HepG2 (cell line): ENCODE results near the gene SPEM2. TPM values are rescaled to one million over a fixed set of nuclear protein-coding genes. Genes with fewer than 3 reads are reported as not detected.

Source experiments
- ATF5 ChIP-seq: sonication (generic); formaldehyde crosslinking; IDR thresholded peaks from 2 replicates; pipeline ENCODE4 v1.4.0; 2020; ENCODE audit warnings: mild to moderate bottlenecking, low read depth, missing genetic modification reagents
- EED ChIP-seq: sonication (generic); formaldehyde crosslinking; IDR thresholded peaks from 2 replicates; pipeline ENCODE4 v1.5.0; 2020; ENCODE audit warnings: mild to moderate bottlenecking, missing genetic modification reagents
- ELF1 ChIP-seq: sonication (generic); formaldehyde crosslinking; IDR thresholded peaks from 2 replicates; pipeline ENCODE4 v1.4.0; 2020; ENCODE audit warnings: missing genetic modification reagents
- FOXA1 ChIP-seq, 2 experiments: fragments of 450-650 bp in 1 of 2; sonication (generic) in 1 of 2; formaldehyde crosslinking in 1 of 2; IDR thresholded peaks; 2 replicates each; pipeline versions ENCODE4 v1.4.0 to v1.6.1; 2016 to 2020; ENCODE audit warnings: missing genetic modification reagents in 1 of 2
- FOXA3 ChIP-seq: IDR thresholded peaks from 2 replicates; pipeline ENCODE4 v1.6.1; 2016; ENCODE audit warnings: missing genetic modification reagents, missing compliant biosample characterization
- FOXJ3 ChIP-seq: sonication (generic); formaldehyde crosslinking; IDR thresholded peaks from 2 replicates; pipeline ENCODE4 v1.4.0; 2020; ENCODE audit warnings: missing genetic modification reagents, mild to moderate bottlenecking, borderline replicate concordance
- MED1 ChIP-seq: sonication (generic); formaldehyde crosslinking; IDR thresholded peaks from 2 replicates; pipeline ENCODE4 v1.4.0; 2020; ENCODE audit warnings: missing genetic modification reagents
- MEIS2 ChIP-seq: sonication (generic); formaldehyde crosslinking; IDR thresholded peaks from 2 replicates; pipeline ENCODE4 v1.9.0; 2021; ENCODE audit warnings: mild to moderate bottlenecking, missing genetic modification reagents
- NFRKB ChIP-seq: fragments of 450-650 bp; IDR thresholded peaks from 2 replicates; pipeline ENCODE4 v1.6.1; 2017
- NRL ChIP-seq: sonication (generic); formaldehyde crosslinking; IDR thresholded peaks from 2 replicates; pipeline ENCODE4 v1.5.0; 2020; ENCODE audit warnings: missing genetic modification reagents, mild to moderate bottlenecking, moderate library complexity, borderline replicate concordance
- SAP130 ChIP-seq: IDR thresholded peaks from 2 replicates; pipeline ENCODE4 v1.6.1; 2016; ENCODE audit warnings: low read depth
- SIN3A ChIP-seq: IDR thresholded peaks from 2 replicates; pipeline ENCODE4 v1.6.1; 2011; ENCODE audit warnings: low read depth, mild to moderate bottlenecking, control low read depth, low read length, borderline replicate concordance
- SSRP1 ChIP-seq: IDR thresholded peaks from 2 replicates; pipeline ENCODE4 v1.6.1; 2016; ENCODE audit warnings: control low read depth
- STAG1 ChIP-seq: sonication (generic); formaldehyde crosslinking; IDR thresholded peaks from 2 replicates; pipeline ENCODE4 v1.4.0; 2020; ENCODE audit warnings: missing genetic modification reagents
- ZFP36L1 ChIP-seq: sonication (generic); formaldehyde crosslinking; IDR thresholded peaks from 2 replicates; pipeline ENCODE4 v1.8.0; 2022; ENCODE audit warnings: mild to moderate bottlenecking, missing genetic modification reagents, moderate library complexity
- ZFP82 ChIP-seq: sonication (generic); formaldehyde crosslinking; IDR thresholded peaks from 2 replicates; pipeline ENCODE4 v1.5.1; 2020; ENCODE audit warnings: mild to moderate bottlenecking, missing genetic modification reagents, borderline replicate concordance
- ZMYM2 ChIP-seq: sonication (generic); formaldehyde crosslinking; IDR thresholded peaks from 2 replicates; pipeline ENCODE4 v1.8.0; 2022; ENCODE audit warnings: mild to moderate bottlenecking, missing genetic modification reagents
- ZNF142 ChIP-seq: sonication (generic); formaldehyde crosslinking; IDR thresholded peaks from 2 replicates; pipeline ENCODE4 v1.4.0; 2020; ENCODE audit warnings: missing genetic modification reagents
- ZNF232 ChIP-seq: sonication (generic); formaldehyde crosslinking; IDR thresholded peaks from 2 replicates; pipeline ENCODE4 v1.4.0; 2020; ENCODE audit warnings: missing genetic modification reagents, borderline replicate concordance
- ZNF263 ChIP-seq: sonication (generic); formaldehyde crosslinking; IDR thresholded peaks from 2 replicates; pipeline ENCODE4 v1.4.0; 2020; ENCODE audit warnings: missing genetic modification reagents
- ZNF292 ChIP-seq: sonication (generic); formaldehyde crosslinking; IDR thresholded peaks from 2 replicates; pipeline ENCODE4 v1.8.1; 2022; ENCODE audit warnings: mild to moderate bottlenecking, low read depth, missing genetic modification reagents, borderline replicate concordance
- ZNF331 ChIP-seq: sonication (generic); formaldehyde crosslinking; IDR thresholded peaks from 2 replicates; pipeline ENCODE4 v1.4.0; 2020; ENCODE audit warnings: missing genetic modification reagents
- ZNF343 ChIP-seq: sonication (generic); formaldehyde crosslinking; IDR thresholded peaks from 2 replicates; pipeline ENCODE4 v1.4.0; 2020; ENCODE audit warnings: mild to moderate bottlenecking, missing genetic modification reagents
- ZNF432 ChIP-seq: sonication (generic); formaldehyde crosslinking; IDR thresholded peaks from 2 replicates; pipeline ENCODE4 v1.5.0; 2020; ENCODE audit warnings: missing genetic modification reagents, mild to moderate bottlenecking, borderline replicate concordance
- ZNF772 ChIP-seq: sonication (generic); formaldehyde crosslinking; IDR thresholded peaks from 2 replicates; pipeline ENCODE4 v1.5.0; 2020; ENCODE audit warnings: mild to moderate bottlenecking, missing genetic modification reagents
- polyA plus RNA-seq, 8 experiments: library from polyadenylated mRNA; depleted of rRNA in 3 of 8; stranded (reverse) in 7 of 8; unstranded in 1 of 8; fragments of >200 nt; fragmentation: Illumina TruSeq in 4 of 8; extraction: Trizol in 4 of 8; gene quantifications; 2 replicates each; pipeline versions ENCODE4 v1.2.1 to v1.2.3, GENCODE V29; 2011 to 2016; ENCODE audit warnings: low read depth in 4 of 8, missing spikeins in 1 of 8, mixed read lengths in 1 of 8; ENCODE audit not compliant: insufficient read depth in 1 of 8
- total RNA-seq, 5 experiments: library from RNA; depleted of rRNA; stranded (reverse); fragments of >200 nt; fragmentation: Illumina TruSeq; extraction: Trizol; gene quantifications; 2 replicates each; pipeline ENCODE4 v1.2.3, GENCODE V29; 2016; ENCODE audit warnings: low read depth in 1 of 5
- TF ChIP-seq, protein P1 (sequence below): IDR thresholded peaks from 2 replicates; pipeline ENCODE4 v1.6.1; 2012; ENCODE audit warnings: inconsistent platforms

SPEM2 gene
- total and polyA plus RNA-seq, 2 of the 13 experiments (the other 11 are each of a cell fraction or from before 2014, with no cell fraction given), result not detected

- TF ChIP-seq SAP130 (CRISPR knock-in tag), result 0 out of 2 replicates have a peak, but pooled peaks have one; percentile 12
- no peak for TF ChIP-seq ATF5 (CRISPR knock-in tag)
- TF ChIP-seq FOXA1 (IDR thresholded peaks at IDR 0.05), result no peak
- TF ChIP-seq FOXA1 (CRISPR knock-in tag; IDR thresholded peaks at IDR 0.05), result 0 out of 2 replicates have a peak, but pooled peaks have one; percentile 9
- TF ChIP-seq SIN3A, result peak; percentile 40; the same call in 1 of the 2 replicates
- 0 out of 2 replicates have a peak, but pooled peaks have one; percentile 4 for TF ChIP-seq STAG1 (CRISPR knock-in tag)
- TF ChIP-seq NFRKB, result no peak
- TF ChIP-seq NRL (CRISPR knock-in tag), result no peak
- TF ChIP-seq ZNF263 (CRISPR knock-in tag), result peak; percentile 11; the same call in 1 of the 2 replicates
- no peak for TF ChIP-seq ZFP82 (CRISPR knock-in tag)
- no peak for TF ChIP-seq SSRP1 (CRISPR knock-in tag)
- TF ChIP-seq ELF1 (CRISPR knock-in tag), result no peak
- TF ChIP-seq FOXJ3 (CRISPR knock-in tag), result no peak
- TF ChIP-seq ZNF432, result no peak
- TF ChIP-seq ZNF232 (CRISPR knock-in tag), result no peak
- TF ChIP-seq EED (CRISPR knock-in tag), result 0 out of 2 replicates have a peak, but pooled peaks have one; percentile 37
- TF ChIP-seq MEIS2, result 0 out of 2 replicates have a peak, but pooled peaks have one; percentile 40
- peak; percentile 24; the same call in 1 of the 2 replicates for TF ChIP-seq ZNF331
- TF ChIP-seq, protein P1, sequence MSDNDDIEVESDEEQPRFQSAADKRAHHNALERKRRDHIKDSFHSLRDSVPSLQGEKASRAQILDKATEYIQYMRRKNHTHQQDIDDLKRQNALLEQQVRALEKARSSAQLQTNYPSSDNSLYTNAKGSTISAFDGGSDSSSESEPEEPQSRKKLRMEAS, result peak; percentile 54
- no peak for TF ChIP-seq ZNF343 (CRISPR knock-in tag)
- TF ChIP-seq ZFP36L1 (CRISPR knock-in tag), result no peak
- TF ChIP-seq FOXA3, result no peak
- 0 out of 2 replicates have a peak, but pooled peaks have one; percentile 8 for TF ChIP-seq ZNF142 (CRISPR knock-in tag)
- 0 out of 2 replicates have a peak, but pooled peaks have one; percentile 24 for TF ChIP-seq MED1
- TF ChIP-seq ZNF292 (CRISPR knock-in tag), result no peak
- TF ChIP-seq ZMYM2 (CRISPR knock-in tag), result no peak
- 0 out of 2 replicates have a peak, but pooled peaks have one; percentile 3 for TF ChIP-seq ZNF772 (CRISPR knock-in tag)
Measured at GRCh38 chr17:7380321-7380720, 45.1 kb upstream of the SPEM2 start (continued).
